Liver (tissue), 9 donors: ENCODE measurements around the gene ARPIN. TPM values are rescaled to one million over a fixed set of nuclear protein-coding genes. Genes with fewer than 3 reads are reported as not detected.

Experiments used
- DNase-seq: peaks from one replicate; pipeline ENCODE4 v3.0.0-alpha.2; 2017; ENCODE audit warnings: low spot score
- H3K27ac ChIP-seq, 2 donors: one replicate each; pipeline ENCODE4 v1.7.0; 2013; ENCODE audit warnings: inconsistent platforms in 2 of 2, low read length in 2 of 2, control low read depth in 1 of 2, low read depth in 1 of 2, mild to moderate bottlenecking in 1 of 2
- H3K27me3 ChIP-seq, 4 donors: one replicate each; pipeline versions ENCODE4 v1.6.1 to v1.7.0; 2013; ENCODE audit warnings: low read length in 3 of 4, inconsistent platforms in 1 of 4, mild to moderate bottlenecking in 1 of 4, moderate library complexity in 1 of 4; ENCODE audit not compliant: control insufficient read depth in 4 of 4, insufficient read depth in 4 of 4
- H3K36me3 ChIP-seq, 4 donors: one replicate each; pipeline versions ENCODE4 v1.6.1 to v1.7.0; 2013; ENCODE audit warnings: low read length in 3 of 4, mild to moderate bottlenecking in 3 of 4, low read depth in 1 of 4, moderate library complexity in 1 of 4; ENCODE audit not compliant: control insufficient read depth in 4 of 4, insufficient read depth in 3 of 4
- H3K4me1 ChIP-seq, 4 donors: one replicate each; pipeline versions ENCODE4 v1.6.1 to v1.7.0; 2013; ENCODE audit warnings: low read length in 3 of 4, mild to moderate bottlenecking in 3 of 4, moderate library complexity in 1 of 4; ENCODE audit not compliant: control insufficient read depth in 4 of 4, insufficient read depth in 4 of 4
- H3K4me3 ChIP-seq, 3 donors: one replicate each; pipeline versions ENCODE4 v1.6.1 to v1.7.0; 2013; ENCODE audit warnings: low read length in 3 of 3, control low read depth in 1 of 3, low read depth in 1 of 3, mild to moderate bottlenecking in 1 of 3
- H3K9ac ChIP-seq, 2 donors: one replicate each; pipeline ENCODE4 v1.7.0; 2013; ENCODE audit warnings: low read length in 2 of 2, mild to moderate bottlenecking in 2 of 2, moderate library complexity in 2 of 2, control low read depth in 1 of 2, low read depth in 1 of 2
- H3K9me3 ChIP-seq, 4 donors: one replicate each; pipeline versions ENCODE4 v1.6.1 to v1.7.0; 2013; ENCODE audit warnings: low read length in 3 of 4; ENCODE audit not compliant: control insufficient read depth in 4 of 4
- ATF3 ChIP-seq: IDR thresholded peaks from 2 replicates; pipeline ENCODE4 v1.6.1; 2016; ENCODE audit warnings: antibody characterized with exemption
- CTCF ChIP-seq: fragments of 150-350 bp; IDR thresholded peaks from 2 replicates; pipeline ENCODE4 v1.5.1; 2017; ENCODE audit warnings: improper control_type of control experiment, low read depth, low read length; ENCODE audit not compliant: missing input control
- EGR1 ChIP-seq, 2 donors: IDR thresholded peaks; 2 replicates each; pipeline ENCODE4 v1.6.1; 2016 to 2018; ENCODE audit warnings: antibody characterized with exemption in 2 of 2, low read depth in 2 of 2
- FOXA1 ChIP-seq: IDR thresholded peaks from 2 replicates; pipeline ENCODE4 v1.6.1; 2016; ENCODE audit warnings: antibody characterized with exemption
- FOXA2 ChIP-seq: IDR thresholded peaks from 2 replicates; pipeline ENCODE4 v1.6.1; 2016; ENCODE audit warnings: antibody characterized with exemption
- GABPA ChIP-seq, 2 donors: IDR thresholded peaks in 1 of 2; conservative IDR thresholded peaks in 1 of 2; 2 replicates each; pipeline ENCODE4 v1.6.1; 2016; ENCODE audit warnings: antibody characterized with exemption in 2 of 2, mild to moderate bottlenecking in 1 of 2, moderate library complexity in 1 of 2
- HNF4A ChIP-seq, 2 donors: conservative IDR thresholded peaks; 2 replicates each; pipeline ENCODE4 v1.6.1; 2016; ENCODE audit warnings: antibody characterized with exemption in 2 of 2, mild to moderate bottlenecking in 2 of 2
- HNF4G ChIP-seq: IDR thresholded peaks from 2 replicates; pipeline ENCODE4 v1.6.1; 2016; ENCODE audit warnings: antibody characterized with exemption
- JUND ChIP-seq, 2 donors: IDR thresholded peaks; 2 replicates each; pipeline ENCODE4 v1.6.1; 2016; ENCODE audit warnings: antibody characterized with exemption in 2 of 2
- MAX ChIP-seq: IDR thresholded peaks from 2 replicates; pipeline ENCODE4 v1.6.1; 2016; ENCODE audit warnings: antibody characterized with exemption
- NR2F2 ChIP-seq: IDR thresholded peaks from 2 replicates; pipeline ENCODE4 v1.6.1; 2016; ENCODE audit warnings: antibody characterized with exemption
- RAD21 ChIP-seq, 2 donors: IDR thresholded peaks; 2 replicates each; pipeline ENCODE4 v1.6.1; 2016; ENCODE audit warnings: antibody characterized with exemption in 2 of 2, mild to moderate bottlenecking in 2 of 2
- REST ChIP-seq: IDR thresholded peaks from 2 replicates; pipeline ENCODE4 v1.6.1; 2016; ENCODE audit warnings: antibody characterized with exemption, mild to moderate bottlenecking
- RXRA ChIP-seq, 2 donors: IDR thresholded peaks; 2 replicates each; pipeline ENCODE4 v1.6.1; 2017 to 2018; ENCODE audit warnings: antibody characterized with exemption in 2 of 2, mild to moderate bottlenecking in 1 of 2
- TAF1 ChIP-seq: conservative IDR thresholded peaks from 2 replicates; pipeline ENCODE4 v1.6.1; 2016; ENCODE audit warnings: antibody characterized with exemption, mild to moderate bottlenecking
- WGBS: extraction: QIAGEN DNeasy Blood & Tissue Kit; methylation state at CpG from one replicate; pipeline ENCODE4 v1.1.7; 2013; 5-methylcytosine and 5-hydroxymethylcytosine counted together
- polyA plus RNA-seq, 2 donors: library from polyadenylated mRNA; stranded (reverse) in 1 of 2; unstranded in 1 of 2; fragments of 200-250 nt in 1 of 2; fragments of >200 nt in 1 of 2; fragmentation: Nextera tagmentation in 1 of 2; extraction: Ambion mirVana in 1 of 2; gene quantifications; one replicate each; pipeline versions ENCODE4 v1.2.1 to v1.2.3, GENCODE V29; 2013 to 2015
- total RNA-seq, 2 donors: library from RNA; depleted of rRNA; stranded (reverse); fragments of >200 nt; gene quantifications; one replicate each; pipeline ENCODE4 v1.2.3, GENCODE V29; 2014
- TF ChIP-seq, protein P1 (sequence below): IDR thresholded peaks from 2 replicates; pipeline ENCODE4 v1.6.1; 2016; ENCODE audit warnings: antibody characterized with exemption
- donor health status: healthy.
- donor health status: healthy.
- donor health status: healthy.
- donor health status: healthy.
- donor health status: healthy.

The ARPIN gene
- total and polyA plus RNA-seq, 4 donors = 1.6 to 7.2 (median 3.5) TPM

DNA sequence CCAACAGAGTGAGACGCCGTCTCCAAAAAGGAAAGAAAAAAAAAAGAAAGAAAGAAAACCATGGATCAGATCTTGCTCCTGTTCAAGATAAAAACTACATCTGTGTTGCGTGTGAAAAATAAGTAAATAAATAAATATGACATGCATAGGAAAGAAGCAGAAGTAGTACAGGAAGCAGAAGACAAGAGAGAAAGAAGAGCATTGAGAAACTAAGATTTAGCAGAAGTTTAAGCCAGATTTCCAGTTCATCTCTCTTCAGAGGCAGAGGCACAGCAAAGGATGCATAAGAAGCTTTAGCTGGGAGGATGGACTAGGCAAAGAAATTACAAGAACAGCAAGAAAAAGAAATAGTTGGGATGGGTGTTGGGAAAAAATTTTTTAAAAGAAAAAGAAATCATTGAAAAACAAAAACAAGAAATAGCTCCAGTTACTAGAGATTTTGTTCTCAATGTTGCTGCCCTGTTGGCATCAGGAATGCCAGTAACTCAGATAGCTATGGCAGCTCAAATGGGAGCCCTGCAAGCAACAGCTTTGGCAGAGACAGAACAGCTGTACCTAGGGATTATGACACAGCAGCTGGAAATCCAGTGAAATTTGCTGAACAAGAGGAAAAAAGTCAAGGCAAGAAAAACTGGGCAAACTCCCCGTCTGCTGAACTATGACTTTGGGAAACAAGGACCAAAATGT lies 36.2 kb downstream of the ARPIN start:
- Histone ChIP-seq H3K4me1 (peaks cover 0 to 2% (median 0%) of the 10 kb centered on the region in 4 donors), H3K27ac (no peak overlapping the region), H3K27me3 (no peaks in the 10 kb centered on the region), H3K36me3 (peaks cover 1 to 29% (median 16%) of the 10 kb centered on the region in 4 donors), H3K4me3 (no peak overlapping the region), H3K9ac (no peak overlapping the region), H3K9me3 (no peaks in the 10 kb centered on the region)
- 85% methylated on average over 4 of the region's 4 CpGs for WGBS
- no peak for DNase-seq
- no peak for TF ChIP-seq FOXA1
- TF ChIP-seq RXRA (IDR thresholded peaks at IDR 0.05) = no peak
- TF ChIP-seq JUND (IDR thresholded peaks at IDR 0.05) = no peak
- no peak for TF ChIP-seq NR2F2
- TF ChIP-seq HNF4A (conservative IDR thresholded peaks at IDR 0.05) = no peak
- TF ChIP-seq, protein P1, sequence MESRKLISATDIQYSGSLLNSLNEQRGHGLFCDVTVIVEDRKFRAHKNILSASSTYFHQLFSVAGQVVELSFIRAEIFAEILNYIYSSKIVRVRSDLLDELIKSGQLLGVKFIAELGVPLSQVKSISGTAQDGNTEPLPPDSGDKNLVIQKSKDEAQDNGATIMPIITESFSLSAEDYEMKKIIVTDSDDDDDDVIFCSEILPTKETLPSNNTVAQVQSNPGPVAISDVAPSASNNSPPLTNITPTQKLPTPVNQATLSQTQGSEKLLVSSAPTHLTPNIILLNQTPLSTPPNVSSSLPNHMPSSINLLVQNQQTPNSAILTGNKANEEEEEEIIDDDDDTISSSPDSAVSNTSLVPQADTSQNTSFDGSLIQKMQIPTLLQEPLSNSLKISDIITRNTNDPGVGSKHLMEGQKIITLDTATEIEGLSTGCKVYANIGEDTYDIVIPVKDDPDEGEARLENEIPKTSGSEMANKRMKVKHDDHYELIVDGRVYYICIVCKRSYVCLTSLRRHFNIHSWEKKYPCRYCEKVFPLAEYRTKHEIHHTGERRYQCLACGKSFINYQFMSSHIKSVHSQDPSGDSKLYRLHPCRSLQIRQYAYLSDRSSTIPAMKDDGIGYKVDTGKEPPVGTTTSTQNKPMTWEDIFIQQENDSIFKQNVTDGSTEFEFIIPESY = no peak
- no peak for TF ChIP-seq ATF3
- no peak for TF ChIP-seq HNF4G
- TF ChIP-seq FOXA2 = no peak
- TF ChIP-seq REST = no peak
- TF ChIP-seq RAD21 (IDR thresholded peaks at IDR 0.05) = no peak
- no peak for TF ChIP-seq GABPA (IDR thresholded peaks at IDR 0.05 in 1 of 2, conservative IDR thresholded peaks at IDR 0.05 in 1 of 2)
- TF ChIP-seq EGR1 (IDR thresholded peaks at IDR 0.05; ENCODE audit: low read depth in 2 of 2) = no peak
- TF ChIP-seq TAF1 = no peak
- no peak for TF ChIP-seq CTCF
- TF ChIP-seq MAX = no peak
